GM21723 (cell line): ENCODE measurements around the gene VTI1A.

Source experiments
- ATAC-seq: cut with Tn5 transposase; IDR thresholded peaks from one replicate; pipeline ENCODE4 v1.9.1; 2021; ENCODE audit warnings: mild to moderate bottlenecking, moderate library complexity; ENCODE audit not compliant: unreplicated experiment

VTI1A gene

DNA sequence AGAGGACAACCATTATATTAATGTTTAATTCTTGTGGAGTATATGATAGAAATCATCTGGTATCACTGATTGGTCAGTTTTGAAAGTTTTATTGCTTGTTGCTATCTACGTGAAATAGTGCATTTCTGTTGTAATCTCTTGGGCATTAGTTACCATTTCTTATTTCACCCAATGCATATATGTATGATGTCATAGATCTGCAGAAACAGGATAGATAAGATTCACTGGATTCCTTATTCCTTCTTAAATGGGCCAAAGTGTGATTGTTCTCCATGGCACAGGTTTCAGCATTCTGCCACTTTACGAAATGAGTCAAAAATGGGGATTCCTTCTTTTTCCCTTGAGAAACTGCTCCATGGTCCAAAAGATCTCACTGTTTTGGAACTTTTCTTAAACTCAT, 56.6 kb downstream of the VTI1A start:
- no peak for ATAC-seq

DNA sequence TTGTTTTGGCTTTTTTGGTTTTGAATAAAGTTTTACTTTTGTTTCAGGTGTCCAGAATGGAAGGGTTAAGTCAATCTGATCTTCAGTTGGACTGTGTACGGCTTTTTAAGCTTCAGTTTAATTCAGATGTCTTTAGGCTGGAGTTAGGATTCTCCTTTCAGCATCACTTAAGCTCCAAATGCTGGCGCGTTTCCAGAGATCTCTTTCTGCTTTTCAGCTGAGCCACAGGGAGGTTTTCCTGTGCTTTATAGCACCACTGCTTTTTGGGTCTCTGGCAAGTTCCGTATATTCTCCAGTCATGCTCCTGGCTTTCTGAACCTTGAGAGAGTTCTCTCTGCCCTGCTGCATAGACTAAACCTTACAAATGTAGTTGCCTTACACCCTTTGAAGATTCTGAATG, 60.0 kb downstream of the VTI1A start:
- no peak for ATAC-seq

DNA sequence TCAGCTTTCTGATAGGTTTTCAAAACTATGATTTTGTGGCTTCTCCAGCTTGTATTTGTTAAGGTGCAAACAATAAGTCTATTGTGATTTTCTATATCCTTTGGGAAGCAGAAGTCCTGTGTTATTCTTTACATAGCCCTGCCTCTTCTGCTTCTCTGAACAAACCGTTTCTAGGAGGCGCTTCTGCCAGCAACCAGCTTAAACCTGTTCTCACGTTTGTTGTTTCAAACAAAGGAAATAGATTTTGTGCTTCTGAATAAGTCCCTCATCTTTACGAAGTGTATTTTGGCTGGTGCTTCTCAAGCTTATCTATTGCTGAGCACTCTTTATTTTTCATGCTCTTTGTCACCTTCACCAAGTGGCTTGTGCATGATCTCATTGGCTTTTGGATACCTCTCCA, 61.0 kb downstream of the VTI1A start:
- ATAC-seq, result no peak

DNA sequence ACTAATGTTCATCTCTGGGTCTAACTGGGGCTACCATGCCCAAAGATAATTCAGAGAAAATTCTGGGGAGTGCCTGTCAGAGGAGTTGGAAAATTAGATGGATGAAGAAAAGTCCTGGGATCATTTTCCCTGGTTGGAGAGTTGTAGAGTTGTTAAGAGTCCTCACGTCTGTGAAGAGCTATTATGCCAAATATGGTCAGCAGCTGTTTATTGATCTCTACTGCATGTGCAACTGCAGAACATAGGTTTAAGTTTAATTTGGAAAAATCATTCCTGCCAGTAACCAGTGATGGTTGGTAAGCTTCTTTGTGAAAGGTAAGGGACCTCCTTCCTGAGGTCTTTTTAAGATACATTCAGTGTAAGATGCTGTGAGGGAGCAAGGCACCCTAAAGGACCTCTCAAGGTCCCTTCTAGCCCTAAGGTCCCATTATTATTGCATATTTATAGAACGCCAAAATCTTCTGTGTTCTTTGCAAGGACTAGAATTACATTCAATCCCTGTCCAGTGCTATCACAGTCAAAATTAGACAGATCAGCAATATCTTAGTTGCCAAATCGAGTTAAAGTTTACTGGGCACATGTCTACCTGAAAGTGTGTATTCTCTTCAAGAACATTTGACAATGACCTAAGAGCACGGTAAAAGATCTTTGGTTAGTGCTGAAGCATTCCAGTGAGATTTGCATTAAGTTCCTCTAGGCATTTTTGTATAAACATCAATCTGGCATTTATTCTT, 62.7 kb downstream of the VTI1A start:
- ATAC-seq, result no peak

DNA sequence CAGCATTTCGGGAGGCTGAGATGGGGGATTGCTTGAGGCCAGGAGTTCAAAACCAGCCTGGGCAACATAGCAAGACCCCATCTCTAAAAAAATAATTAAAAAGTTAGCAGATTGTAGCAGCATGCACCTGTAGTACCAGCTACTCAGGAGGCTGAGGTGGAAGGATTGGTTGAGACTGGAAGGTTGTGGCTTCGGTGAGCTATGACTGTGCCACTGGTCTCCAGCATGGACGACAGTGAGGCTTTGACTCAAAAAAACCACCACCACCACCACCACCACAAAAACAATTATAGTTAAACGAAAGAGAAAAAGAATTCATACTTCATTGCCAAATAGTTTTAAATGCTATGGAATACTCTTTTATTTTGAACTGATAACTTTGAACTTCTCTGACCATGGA, 63.4 kb downstream of the VTI1A start:
- no peak for ATAC-seq

DNA sequence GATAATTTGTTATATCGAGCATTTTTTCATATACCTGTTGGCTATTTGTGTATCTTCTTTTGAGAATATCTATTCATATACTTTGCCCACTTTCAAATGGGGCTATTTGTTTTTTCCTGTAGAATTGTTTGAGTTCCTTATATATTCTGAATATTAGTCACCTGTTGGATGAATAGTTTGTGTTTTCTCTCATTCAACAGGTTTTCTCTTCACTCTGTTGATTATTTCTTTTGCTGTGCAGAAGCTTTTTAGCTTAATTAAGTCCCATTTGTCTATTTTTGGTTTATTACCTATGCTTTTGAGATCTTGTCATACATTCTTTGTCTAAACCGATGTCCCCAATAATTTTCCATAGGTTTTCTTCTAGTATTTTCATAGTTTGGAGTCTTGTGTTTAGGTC, 65.3 kb downstream of the VTI1A start:
- ATAC-seq, result no peak

DNA sequence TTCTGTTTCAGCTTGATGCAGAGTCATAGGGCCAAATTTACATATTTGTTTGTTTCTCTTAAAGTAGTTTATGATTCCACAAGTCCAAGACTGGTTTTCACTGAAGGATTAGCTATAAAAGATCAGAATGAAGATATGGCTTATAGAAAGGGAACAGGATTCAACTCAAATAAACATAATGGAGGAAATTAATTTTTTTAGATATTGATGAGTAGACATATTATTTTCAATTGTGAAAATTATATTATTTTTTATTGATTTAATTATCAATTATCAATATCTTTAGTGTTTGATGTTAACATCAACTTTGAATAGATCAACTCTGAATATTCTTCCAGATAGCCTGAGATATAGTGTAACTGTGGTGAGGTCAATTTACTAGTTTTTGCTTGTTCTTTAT, 68.1 kb downstream of the VTI1A start:
- no peak for ATAC-seq

DNA sequence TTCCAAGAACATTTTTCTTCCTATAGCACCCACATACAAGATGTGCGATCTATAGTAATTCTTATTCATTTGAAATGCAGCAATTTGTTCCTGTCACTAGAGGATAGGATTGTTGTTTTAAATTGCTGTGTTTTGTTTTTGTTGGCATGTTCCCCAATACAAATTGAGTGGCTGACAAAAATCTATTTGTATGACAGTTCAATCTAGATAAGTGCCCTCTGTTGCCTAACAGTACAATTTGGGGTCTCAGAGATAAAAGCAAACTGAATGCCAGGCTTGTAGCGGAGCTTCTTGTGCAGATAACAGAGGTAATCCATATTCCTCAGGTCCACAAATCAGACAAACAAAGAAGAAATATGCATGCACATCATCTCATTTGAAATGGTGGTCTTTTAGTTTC, 68.8 kb downstream of the VTI1A start:
- ATAC-seq, result no peak

DNA sequence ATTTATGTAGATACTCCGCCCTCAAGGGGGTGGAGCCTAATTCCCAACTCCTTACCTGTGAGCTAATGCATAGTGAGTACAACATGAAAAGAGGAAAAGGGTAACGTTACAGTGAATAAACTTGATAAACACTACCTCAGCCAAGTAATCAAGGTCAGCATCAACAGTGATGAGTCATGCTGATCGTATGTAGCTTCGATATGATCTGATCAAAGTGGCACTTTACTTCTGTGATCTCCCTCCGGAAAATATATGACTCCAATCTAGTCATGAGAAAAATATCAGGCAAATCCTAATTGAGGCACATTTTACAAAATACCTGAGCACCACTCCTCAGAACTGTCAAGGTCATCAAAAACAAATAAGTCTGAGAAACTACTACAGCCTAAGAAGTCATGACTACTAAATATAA, 70.4 kb downstream of the VTI1A start:
- no peak for ATAC-seq

DNA sequence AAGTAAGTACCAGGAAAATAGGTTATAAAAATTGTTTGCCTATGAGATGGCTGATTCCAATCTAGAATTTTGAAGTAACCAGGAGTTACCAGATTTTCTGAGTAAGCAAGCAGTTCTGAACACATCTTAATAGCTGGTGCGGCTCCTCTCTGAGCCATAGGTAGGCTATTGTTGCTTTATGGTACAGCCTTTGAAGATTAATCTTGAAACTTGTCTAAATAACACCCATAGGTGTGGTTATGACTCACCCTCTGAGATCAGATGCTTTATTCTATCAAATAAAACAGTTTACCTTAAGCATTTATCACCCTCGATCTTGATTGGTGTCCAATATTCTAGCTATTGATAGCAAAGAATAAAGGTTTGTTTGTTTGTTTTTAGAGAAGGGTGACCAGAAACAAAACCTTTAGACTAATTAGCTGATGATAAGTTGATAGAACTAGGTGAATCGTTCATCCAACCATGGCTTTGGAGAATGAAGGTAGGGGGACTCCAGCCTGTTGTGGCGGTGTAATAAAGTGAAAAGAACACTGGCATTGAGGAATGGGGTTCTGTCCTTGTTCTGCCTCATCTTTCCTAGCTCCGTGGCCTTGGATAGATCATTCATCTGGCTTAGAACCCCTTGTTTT, 72.2 kb downstream of the VTI1A start:
- no peak for ATAC-seq

DNA sequence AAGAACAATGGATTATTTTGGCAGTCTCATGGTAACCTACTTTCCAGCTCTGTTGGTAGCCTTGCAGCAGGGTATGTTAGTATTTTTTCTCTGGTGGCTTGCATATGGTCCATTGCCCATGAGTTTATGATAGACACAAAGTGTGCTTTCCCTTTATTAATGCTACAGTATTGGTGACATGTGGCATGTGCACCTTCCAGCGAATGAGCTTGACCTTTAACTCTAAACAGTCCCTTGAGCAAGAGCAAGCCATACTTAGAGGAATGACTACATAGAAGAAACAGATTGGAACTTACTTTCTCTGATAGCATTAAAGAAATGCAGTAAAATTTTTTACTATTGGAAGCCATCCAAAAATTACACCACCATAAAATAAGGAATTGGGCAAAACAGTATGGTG, 73.9 kb downstream of the VTI1A start:
- ATAC-seq, result no peak

DNA sequence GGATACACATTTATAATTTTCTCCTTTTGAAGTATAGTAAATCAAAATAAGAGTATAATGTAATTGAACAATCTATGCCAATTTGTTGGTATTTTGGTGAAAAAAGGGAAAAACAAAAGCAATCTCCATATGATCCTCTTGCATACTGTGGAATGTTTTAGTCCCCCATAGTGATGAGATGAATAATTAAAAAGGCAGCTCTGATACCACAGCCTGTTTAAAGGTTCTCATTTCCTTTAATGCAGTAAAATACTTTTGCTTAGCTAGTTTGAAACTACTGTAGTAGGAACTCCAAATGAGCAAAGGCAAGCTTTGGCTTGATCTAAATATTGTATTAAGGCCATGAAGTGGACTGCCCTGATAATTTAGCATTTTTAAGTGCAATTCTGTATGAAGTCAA, 77.6 kb downstream of the VTI1A start:
- no peak for ATAC-seq

DNA sequence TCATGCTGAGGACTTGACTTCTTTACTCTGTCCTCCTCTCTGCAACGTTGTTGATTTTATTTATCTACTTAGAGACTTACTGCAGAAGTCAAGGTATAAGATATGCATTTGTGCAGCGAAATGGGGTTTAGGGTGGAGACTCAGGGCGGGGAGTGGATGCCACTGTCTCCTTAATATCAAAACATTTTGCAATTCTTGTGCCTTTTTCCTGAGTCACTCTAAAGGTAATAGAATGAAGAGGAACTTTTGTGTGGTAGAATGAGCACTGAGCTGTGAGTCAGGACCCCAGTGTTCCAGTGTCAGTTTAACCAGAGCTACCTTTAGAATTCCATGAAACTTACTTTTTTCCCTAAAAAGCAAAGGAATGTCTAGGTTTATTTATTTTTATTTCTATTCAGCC, 78.2 kb downstream of the VTI1A start:
- ATAC-seq, result no peak

DNA sequence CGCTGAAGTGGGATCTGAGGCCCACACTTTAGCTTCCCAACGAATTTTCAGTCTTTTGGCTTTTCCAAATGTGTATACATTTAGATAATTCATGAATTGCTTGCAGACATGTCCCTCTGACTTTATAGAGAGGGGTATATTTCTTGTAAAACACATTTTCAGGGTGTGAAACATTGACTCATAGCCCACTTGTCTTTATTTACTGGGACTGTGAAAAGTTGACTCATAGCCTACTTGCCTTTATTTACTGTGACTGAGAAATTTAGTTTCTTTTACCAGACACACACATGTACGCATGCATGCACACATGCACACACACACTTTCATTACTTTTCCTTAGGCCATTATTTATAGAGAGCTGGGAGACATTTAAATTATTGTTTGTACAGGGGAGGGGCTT, 79.1 kb downstream of the VTI1A start:
- peak; percentile 90 for ATAC-seq

DNA sequence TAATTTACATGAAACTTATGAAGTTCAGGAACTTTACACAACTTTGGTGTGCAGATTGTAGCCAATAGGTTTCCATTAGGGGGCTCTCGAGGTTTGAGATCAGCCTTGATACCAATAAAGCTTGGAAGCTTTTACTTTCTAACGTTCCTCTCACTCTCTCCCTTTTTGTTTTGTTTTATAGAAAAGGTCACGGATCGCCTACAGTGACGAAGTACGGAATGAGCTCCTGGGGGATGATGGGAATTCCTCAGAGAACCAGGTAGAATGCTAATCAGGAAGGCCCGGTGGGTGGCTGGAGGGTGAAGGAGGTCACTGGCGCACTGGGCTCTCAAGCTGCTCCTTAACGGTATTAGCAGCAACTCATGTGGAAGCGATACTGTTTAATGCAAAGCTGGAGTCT, 79.9 kb downstream of the VTI1A start:
- no peak for ATAC-seq

DNA sequence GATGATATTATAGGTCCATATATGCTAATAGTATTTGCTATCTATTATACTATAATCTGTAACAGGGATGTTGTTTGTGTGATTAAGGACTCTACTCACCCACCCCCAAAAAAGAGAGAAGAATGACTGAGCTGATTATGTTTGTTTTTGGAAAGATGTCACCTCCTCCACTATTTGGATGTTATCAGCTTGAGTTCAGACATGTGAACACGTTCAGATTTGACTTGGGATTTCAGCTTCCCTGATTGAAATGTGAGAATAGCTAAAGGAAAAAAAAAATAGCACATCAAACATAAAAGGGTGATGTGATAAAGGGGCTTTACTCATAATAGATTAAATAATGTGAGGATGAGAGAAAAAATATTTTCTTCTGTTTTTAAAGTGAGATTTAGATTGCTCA, 81.2 kb downstream of the VTI1A start:
- no peak for ATAC-seq

DNA sequence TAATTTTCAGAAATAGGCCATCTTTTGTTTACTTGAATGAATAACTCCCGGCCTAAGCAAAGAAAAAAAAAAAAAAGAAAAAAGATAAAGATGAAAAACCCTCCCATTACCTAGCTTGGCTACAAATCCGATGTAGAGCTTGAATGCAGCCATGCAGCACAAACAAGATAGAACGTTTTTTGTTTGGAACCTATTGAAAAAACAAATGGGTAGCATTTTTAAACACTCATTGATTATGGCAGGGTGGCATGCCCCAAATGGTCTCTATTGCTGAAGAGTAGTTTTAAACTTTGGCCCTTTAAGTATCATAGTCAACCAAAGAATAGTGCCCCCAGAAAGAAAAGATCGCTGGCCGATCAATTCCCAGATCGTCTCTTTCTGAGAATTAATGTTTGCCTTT, 84.4 kb downstream of the VTI1A start:
- ATAC-seq, result no peak

DNA sequence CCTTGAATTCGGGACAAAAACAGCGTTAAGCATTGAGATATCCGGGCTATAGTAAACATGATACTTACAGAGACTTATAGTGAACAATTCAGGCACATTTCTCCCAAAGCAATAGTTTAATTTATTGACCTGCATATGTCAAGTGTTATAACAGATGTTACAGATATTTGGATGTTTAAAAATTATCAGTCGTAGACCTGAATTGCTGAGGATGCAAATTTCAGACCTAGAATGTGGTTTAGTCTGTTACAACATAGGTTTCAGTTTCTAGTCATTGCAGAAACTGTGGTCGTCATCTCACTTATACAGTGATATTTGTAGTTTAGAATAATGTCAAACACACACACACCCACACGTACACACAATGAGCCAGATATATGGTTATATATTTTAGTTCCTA, 85.2 kb downstream of the VTI1A start:
- peak; percentile 97 for ATAC-seq

DNA sequence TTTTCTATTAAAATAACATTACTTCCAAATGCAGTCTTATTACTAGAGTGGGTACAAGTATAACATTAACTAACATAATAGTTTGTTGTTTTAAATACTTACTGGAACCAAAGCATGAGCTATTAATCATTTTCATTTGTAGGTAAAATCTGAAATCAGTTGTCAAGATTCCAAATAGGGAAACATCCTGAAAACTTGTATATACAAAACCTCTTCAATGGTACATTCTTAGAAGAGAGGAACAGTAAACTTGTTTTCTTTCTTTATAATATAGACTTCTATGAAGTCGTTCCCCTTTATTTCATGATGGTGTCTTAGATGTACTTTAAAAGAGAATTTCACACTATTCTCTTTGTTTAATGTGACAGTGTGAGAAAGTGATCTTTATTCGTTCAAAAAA, 85.9 kb downstream of the VTI1A start:
- no peak for ATAC-seq

DNA sequence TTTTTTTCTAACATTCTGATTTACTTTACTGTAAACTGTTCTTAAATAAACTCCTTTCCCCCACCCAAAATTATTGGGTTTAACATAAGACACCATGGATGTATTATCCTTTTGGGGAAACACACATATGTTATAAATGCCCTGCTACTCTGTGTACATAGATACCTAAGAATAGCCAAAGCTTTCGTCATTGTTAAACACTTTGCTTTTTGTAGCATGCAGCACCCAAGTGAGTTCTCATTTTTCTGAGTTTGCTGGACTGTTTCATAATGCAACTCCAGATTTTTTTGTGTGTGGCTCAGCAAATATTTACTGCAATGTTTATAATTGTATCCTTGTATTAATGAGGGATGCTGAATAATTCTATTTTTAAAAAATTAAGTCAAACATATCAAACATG, 86.9 kb downstream of the VTI1A start:
- ATAC-seq, result no peak

DNA sequence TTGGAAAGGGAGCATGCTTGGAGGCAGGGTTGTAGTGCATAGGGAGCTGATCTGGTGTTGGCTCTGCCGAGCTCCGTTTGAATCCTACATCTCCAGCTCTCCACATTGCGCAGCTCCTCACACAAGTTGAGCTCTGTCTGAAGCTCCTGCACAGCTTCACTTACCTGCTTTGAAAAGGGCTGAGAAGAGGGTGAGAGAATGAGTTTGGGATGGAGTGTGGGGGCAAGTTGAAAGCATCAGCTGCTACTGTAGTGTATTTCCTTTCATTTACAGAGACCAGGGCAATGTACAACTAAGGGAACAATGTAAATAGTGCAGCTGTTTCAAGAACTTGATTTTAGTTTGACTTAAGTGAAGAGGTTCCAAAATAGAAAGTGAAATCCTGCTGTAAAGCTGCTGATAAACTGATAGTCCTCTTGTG, 88.5 kb downstream of the VTI1A start:
- peak; percentile 62 for ATAC-seq

DNA sequence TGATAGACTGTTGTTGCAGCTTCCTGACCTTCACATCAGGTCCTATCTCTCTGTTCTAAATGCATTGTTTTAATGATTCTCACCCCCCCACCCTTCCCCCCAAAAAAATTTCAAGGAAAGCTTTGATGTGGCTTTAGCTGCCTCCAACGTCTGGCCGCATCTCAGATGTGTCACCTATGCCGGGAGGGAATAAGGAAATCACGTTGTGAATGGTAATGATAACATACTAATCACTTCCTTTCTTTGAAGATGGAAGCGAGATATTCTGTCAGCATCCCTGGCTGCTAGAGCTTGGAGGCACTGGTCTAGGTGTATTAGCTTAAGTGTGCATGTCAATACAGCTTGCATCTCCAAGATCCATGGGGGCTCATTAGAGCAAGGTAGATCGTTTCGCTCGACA, 89.6 kb downstream of the VTI1A start:
- no peak for ATAC-seq

DNA sequence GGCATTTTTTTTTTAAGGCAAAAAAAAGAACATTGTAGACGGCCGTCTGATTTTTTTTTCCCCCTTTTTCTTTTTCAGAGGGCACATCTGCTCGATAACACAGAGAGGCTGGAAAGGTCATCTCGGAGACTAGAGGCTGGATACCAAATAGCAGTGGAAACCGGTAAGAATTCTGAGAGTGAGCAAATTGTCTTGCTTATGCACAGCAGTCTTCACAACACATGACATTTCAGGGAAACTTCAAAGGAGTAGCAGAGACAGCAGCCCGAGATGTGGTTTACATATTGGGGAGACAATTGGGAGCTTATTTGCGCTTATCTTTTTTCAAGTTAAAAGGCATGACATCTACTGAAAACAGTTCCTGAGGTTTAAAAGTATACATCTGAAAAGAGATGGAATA, 91.2 kb downstream of the VTI1A start:
- no peak for ATAC-seq
